Keratinocyte (primary cell): ENCODE results near the gene AQR. TPM values are rescaled to one million over a fixed set of nuclear protein-coding genes. Genes with fewer than 3 reads are reported as not detected.

Source experiments
- DNase-seq: peaks from one replicate; pipeline ENCODE4 v3.0.0-alpha.2; 2011; ENCODE audit warnings: low read depth, missing footprints, low spot score
- FAIRE-seq: peaks from 2 replicates; lab custom pipeline; 2011; peaks lifted over from hg19 to GRCh38; lab: Jason Lieb, UNC
- H2AFZ ChIP-seq: 2 replicates; pipeline ENCODE4 v1.6.0; 2012; ENCODE audit warnings: low read length, control low read depth, inconsistent platforms; ENCODE audit not compliant: control insufficient read depth
- H3K27ac ChIP-seq: 2 replicates; pipeline ENCODE4 v1.5.1; 2011; ENCODE audit warnings: low read length; ENCODE audit not compliant: control insufficient read depth, insufficient read depth
- H3K27me3 ChIP-seq: 3 replicates; pipeline ENCODE4 v1.6.0; 2011; ENCODE audit warnings: low read length; ENCODE audit not compliant: control insufficient read depth, insufficient read depth; ENCODE audit errors: extremely low read depth
- H3K36me3 ChIP-seq, 2 experiments: 2 replicates in 1 of 2; 3 replicates in 1 of 2; pipeline ENCODE4 v1.5.1; 2011; ENCODE audit warnings: low read length in 2 of 2, mild to moderate bottlenecking in 1 of 2; ENCODE audit not compliant: control insufficient read depth in 2 of 2, insufficient read depth in 2 of 2; ENCODE audit errors: extremely low read depth in 1 of 2
- H3K4me1 ChIP-seq: 3 replicates; pipeline ENCODE4 v1.5.1; 2011; ENCODE audit warnings: low read length; ENCODE audit not compliant: control insufficient read depth, insufficient read depth; ENCODE audit errors: extremely low read depth
- H3K4me2 ChIP-seq: 3 replicates; pipeline ENCODE4 v1.6.0; 2011; ENCODE audit warnings: low read depth, low read length; ENCODE audit not compliant: control insufficient read depth, insufficient read depth; ENCODE audit errors: extremely low read depth
- H3K4me3 ChIP-seq, 3 experiments: fragments of 200-600 bp in 1 of 3; sonication (generic) in 1 of 3; 2 replicates in 2 of 3; 3 replicates in 1 of 3; pipeline ENCODE4 v1.5.1; 2011 to 2016; ENCODE audit warnings: low read length in 3 of 3, mild to moderate bottlenecking in 3 of 3, control low read depth in 2 of 3, inconsistent platforms in 1 of 3, low read depth in 1 of 3, mixed read lengths in 1 of 3, mixed run types in 1 of 3, moderate library complexity in 1 of 3; ENCODE audit not compliant: control insufficient read depth in 2 of 3, insufficient read depth in 2 of 3; ENCODE audit errors: extremely low read depth in 1 of 3
- H3K79me2 ChIP-seq: 2 replicates; pipeline ENCODE4 v1.6.0; 2012; ENCODE audit warnings: low read length; ENCODE audit not compliant: control insufficient read depth, insufficient read depth
- H3K9ac ChIP-seq: 3 replicates; pipeline ENCODE4 v1.6.0; 2011; ENCODE audit warnings: low read length; ENCODE audit not compliant: control insufficient read depth, insufficient read depth; ENCODE audit errors: extremely low read depth
- H3K9me1 ChIP-seq: 3 replicates; pipeline ENCODE4 v1.6.0; 2011; ENCODE audit warnings: low read length; ENCODE audit not compliant: control insufficient read depth, insufficient read depth; ENCODE audit errors: extremely low read depth
- H3K9me3 ChIP-seq: 2 replicates; pipeline ENCODE4 v1.5.1; 2012; ENCODE audit warnings: low read depth, low read length; ENCODE audit not compliant: control insufficient read depth
- H4K20me1 ChIP-seq: 3 replicates; pipeline ENCODE4 v1.6.0; 2011; ENCODE audit warnings: low read length; ENCODE audit not compliant: control insufficient read depth, insufficient read depth; ENCODE audit errors: extremely low read depth
- CTCF ChIP-seq, 3 experiments: IDR thresholded peaks in 1 of 3; conservative IDR thresholded peaks in 1 of 3; optimal IDR thresholded peaks in 1 of 3; 2 replicates in 2 of 3; 3 replicates in 1 of 3; pipeline versions ENCODE3 to v1.5.1; 2011; ENCODE audit warnings: low read length in 3 of 3, mild to moderate bottlenecking in 3 of 3, moderate library complexity in 2 of 3, control low read depth in 1 of 3, inconsistent platforms in 1 of 3; ENCODE audit not compliant: insufficient read depth in 2 of 3; ENCODE audit errors: extremely low read depth in 1 of 3
- EZH2 ChIP-seq: IDR thresholded peaks from one replicate; pipeline ENCODE4 v1.6.1; 2012; ENCODE audit warnings: inconsistent platforms, mild to moderate bottlenecking, low read length, moderate library complexity
- dilution Hi-C: fragments of 300-500 bp; cut with MboI; formaldehyde crosslinking; loops from one replicate; pipeline ENCODE4 v1.7.0; 2020; ENCODE audit warnings: low sequenced_read_pairs; ENCODE audit not compliant: extremely low pct_ligation_motif_present
- polyA plus RNA-seq, 5 experiments: library from polyadenylated mRNA; depleted of rRNA in 3 of 5; stranded (reverse) in 3 of 5; stranded (forward) in 1 of 5; unstranded in 1 of 5; fragments of >200 nt; gene quantifications; 1 replicate in 1 of 5; 2 replicates in 3 of 5; 3 replicates in 1 of 5; pipeline versions ENCODE4 v1.2.1 to v1.2.3, GENCODE V29; 2011 to 2012; ENCODE audit warnings: missing spikeins in 2 of 5, low read depth in 1 of 5, low replicate concordance in 1 of 5

The AQR gene
- polyA plus RNA-seq, 1 donor (not counting 4 experiments of a cell fraction or from before 2014, with no cell fraction given), result 28.2 TPM

GRCh38 chr15:35000511-35000910 lies 31.0 kb upstream of the AQR start:
- H3K4me3 ChIP-seq, result peak overlapping the region in 1 of 3 experiments; percentile 18
- no peaks in the 10 kb centered on the region for H4K20me1 ChIP-seq
- H3K27me3 ChIP-seq, result no peaks in the 10 kb centered on the region
- peak overlapping the region; percentile 58 for H3K4me2 ChIP-seq
- H3K9me1 ChIP-seq, result no peaks in the 10 kb centered on the region
- H3K9ac ChIP-seq, result no peak overlapping the region
- DNase-seq (peak; percentile 97), FAIRE-seq (peak; percentile 98)
- H3K36me3 ChIP-seq, result no peaks in the 10 kb centered on the region
- TF ChIP-seq EZH2 (no peak), CTCF (optimal IDR thresholded peaks at IDR 0.05 in 1 of 3, IDR thresholded peaks at IDR 0.05 in 1 of 3, conservative IDR thresholded peaks at IDR 0.05 in 1 of 3; ENCODE audit: extremely low read depth in 1 of 3, insufficient read depth in 2 of 3, low read length in 3 of 3) (no peak)
- no peaks in the 10 kb centered on the region for H3K9me3 ChIP-seq
- H3K79me2 ChIP-seq, result no peaks in the 10 kb centered on the region
- dilution Hi-C loops, result no loop called here
- H2AFZ ChIP-seq, result peak overlapping the region; percentile 49
- peaks cover 3% of the 10 kb centered on the region for H3K4me1 ChIP-seq
- peak overlapping the region; percentile 71 for H3K27ac ChIP-seq

DNA sequence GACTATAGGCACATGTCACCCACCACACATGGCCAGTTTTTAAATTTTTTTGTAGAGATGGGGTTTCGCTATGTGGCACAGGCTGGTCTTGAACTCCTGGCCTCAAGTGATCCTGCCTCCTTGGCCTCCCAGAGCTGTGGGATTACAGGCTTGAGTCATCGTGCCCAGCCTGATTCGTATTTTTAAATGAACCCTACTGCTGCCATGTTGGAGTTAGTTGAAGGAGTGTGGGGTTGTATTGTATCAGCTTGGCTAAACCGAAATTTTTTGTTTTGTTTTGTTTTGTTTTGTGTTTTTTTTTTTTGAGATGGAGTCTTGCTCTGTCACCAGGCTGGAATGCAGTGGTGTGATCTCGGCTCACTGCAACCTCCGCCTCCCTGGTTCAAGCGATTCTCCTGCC lies 30.4 kb upstream of the AQR start:
- Histone ChIP-seq H2AFZ (no peak overlapping the region), H3K79me2 (no peaks in the 10 kb centered on the region), H3K4me2 (no peak overlapping the region), H4K20me1 (no peaks in the 10 kb centered on the region), H3K9me1 (no peaks in the 10 kb centered on the region), H3K9me3 (no peaks in the 10 kb centered on the region), H3K4me3 (no peak overlapping the region), H3K4me1 (peaks cover 6% of the 10 kb centered on the region), H3K9ac (no peak overlapping the region), H3K27me3 (no peaks in the 10 kb centered on the region), H3K27ac (peak overlapping the region; percentile 71), H3K36me3 (no peaks in the 10 kb centered on the region)
- DNase-seq (no peak), FAIRE-seq (no peak)
- dilution Hi-C loops, result no loop called here
- TF ChIP-seq EZH2 (no peak), CTCF (optimal IDR thresholded peaks at IDR 0.05 in 1 of 3, IDR thresholded peaks at IDR 0.05 in 1 of 3, conservative IDR thresholded peaks at IDR 0.05 in 1 of 3; ENCODE audit: extremely low read depth in 1 of 3, insufficient read depth in 2 of 3, low read length in 3 of 3) (no peak)
